Activated naive CD4-positive, alpha-beta T cell treated with anti-CD3 and anti-CD28 coated beads, Interleukin-2, amount 50 U/mL, for 16 hours (primary cell): ENCODE data around the gene FANCB.

ENCODE experiments used
- DNase-seq: peaks from one replicate; pipeline ENCODE4 v3.0.0-alpha.2; 2020

Gene FANCB

GRCh38 chrX:14832151-14832550 is 40.7 kb downstream of the FANCB start:
- DNase-seq, result no peak

DNA sequence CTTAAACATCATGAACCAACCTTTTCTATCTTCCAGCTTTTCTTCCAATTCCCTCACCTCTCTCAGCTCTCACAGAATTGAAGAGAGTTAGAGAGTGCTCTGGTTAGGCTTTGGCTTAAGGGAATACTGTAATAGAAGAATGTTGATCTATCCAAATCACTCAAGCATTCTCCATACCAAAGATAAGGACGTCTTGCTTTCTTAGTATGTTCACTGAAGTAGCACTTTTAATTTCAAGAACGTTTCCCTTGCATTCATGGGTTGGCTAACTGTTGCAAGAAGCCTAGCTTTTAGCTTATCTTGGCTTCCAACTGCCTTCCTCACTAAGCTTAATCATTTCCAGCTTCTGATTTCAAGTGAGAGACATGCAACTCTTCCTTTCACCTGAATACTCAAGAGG is 43.2 kb downstream of the FANCB start:
- no peak for DNase-seq

DNA sequence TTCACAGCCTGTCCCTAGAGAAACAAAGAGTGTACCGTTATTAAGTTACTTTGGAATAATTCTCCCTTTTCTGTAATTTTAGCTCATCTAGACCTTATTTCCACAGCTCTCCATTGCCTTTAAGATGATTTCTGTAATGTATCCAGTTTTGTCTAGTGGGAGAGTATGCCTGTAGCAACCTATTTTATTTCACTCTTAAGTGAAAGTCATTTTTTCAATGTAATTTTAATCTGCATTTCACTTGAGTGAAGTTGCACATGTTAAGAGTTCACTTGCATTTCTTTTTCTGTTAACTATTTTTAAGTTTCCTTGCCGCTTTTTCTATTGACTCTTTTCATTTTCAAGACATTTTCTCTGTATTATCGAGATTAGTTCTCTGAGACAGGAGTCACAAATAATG is 46.5 kb downstream of the FANCB start:
- no peak for DNase-seq

DNA sequence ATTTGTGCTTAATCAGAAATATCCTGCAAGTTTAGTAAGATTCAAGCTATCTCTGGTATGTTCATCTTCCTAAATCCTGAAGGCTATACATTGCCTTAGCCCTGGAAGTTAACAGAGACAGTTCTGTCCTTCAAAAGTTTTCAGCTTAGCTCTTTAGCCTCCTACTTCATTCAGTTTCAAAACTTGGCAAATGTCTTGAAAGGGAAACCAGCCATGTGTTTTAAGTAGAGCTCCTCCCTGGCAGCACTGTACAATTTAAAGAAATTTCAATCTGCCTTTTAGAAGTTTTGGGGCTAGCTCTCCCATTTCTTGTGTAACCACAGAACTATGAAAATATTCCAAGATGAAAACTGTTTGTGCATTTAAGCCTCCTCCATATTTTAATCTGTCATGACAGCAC is 47.0 kb downstream of the FANCB start:
- DNase-seq, result no peak

DNA sequence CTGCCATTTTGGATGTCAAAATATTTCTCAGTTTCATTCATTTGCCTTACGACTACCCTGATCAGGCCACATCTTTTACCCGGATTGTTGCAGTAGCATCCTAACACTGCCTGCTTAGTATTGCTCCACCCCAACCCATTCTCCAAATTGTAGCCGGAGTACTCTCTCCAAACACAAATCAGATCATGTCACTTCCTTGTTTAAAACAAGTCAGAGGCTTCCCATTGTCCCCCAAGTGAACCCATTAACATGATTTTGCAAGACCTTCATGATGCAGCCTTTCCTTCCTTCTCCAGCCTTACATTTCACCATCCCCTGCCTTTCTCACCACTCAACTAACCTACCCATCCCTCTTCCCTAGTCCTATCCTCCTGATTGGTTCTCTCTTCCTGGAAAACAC is 53.1 kb downstream of the FANCB start:
- no peak for DNase-seq

DNA sequence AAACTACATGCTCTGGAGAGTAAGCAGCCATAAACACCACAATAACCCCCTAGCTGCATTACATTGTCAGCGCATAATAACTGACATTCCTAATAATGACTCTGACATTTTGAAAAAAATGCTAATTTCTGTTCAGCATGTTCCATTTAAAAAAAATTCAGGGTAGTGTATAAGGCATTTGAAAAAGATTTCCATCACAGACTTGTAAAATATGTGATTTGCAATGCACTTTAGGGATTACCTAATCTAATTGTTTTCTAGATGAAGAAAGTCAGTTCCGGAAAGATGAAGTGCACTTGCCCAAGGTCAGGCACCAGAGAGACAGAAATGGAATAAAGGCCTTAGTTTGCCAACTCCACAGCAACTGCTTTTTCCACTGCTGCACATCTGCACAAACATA is 55.3 kb downstream of the FANCB start:
- DNase-seq, result no peak

DNA sequence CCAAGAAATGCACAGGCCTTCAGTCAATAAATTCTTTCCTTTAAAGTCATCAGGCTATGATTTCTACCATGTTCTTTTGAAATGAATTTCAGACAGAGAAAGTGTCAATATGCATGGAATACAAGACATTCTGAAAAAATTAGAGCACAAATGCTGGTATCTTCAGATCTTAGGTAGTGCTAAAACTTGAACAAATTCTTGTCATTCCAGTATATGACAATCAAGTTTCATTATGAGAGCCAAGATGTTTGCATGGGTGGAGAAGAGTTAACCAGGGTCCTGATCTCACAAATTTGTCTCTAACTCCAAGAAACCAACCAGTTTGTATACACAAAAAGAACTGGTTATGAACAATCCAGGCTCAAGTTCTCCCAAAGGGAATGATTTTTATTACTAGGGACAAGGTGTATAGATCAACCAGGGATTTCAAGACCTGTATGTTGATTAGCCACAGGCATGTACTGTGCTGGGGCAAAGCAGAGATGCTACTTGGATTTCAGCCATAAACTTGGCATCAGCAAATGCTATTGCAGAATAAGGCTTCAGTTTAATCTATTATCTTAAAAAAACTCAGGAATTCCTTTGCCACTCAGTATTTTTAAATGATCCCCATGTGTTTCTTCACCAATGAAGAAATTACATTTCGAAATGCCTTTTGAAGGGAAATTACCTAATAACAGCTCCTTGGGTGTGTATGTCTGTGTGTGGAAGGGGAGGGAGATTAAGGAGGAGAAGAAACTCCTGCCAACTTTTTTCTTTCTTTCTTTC is 69.7 kb downstream of the FANCB start:
- DNase-seq, result no peak

GRCh38 chrX:14801136-14801535 is 71.7 kb downstream of the FANCB start:
- DNase-seq, result no peak

DNA sequence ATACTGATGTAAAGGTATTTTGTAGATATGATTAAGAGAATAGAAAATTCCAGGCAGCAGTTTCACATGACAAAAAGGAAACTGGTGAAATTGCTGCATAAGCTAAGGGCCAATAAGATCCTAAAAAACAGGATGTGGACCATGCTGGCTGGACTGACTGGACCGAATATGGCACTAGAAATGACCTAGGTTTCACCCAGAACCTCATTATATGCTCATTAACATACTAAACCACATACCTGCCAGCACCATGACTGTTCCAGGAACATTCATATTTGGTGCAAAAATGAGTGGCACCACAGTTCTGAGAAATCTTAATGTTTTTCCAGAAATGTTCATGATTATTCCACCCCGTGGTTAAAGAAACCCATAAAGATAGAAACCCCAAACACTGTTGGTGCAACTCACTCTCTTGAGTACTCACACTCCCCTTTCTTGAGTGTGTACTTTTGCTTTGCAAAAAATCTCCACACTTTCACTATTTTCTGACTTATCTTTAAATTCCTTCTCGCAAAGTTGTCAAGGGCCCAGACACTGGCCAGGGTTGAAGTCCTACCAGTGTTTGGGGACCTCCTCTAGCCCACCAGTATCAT is 74.0 kb downstream of the FANCB start:
- DNase-seq, result no peak
